Measurements from ENCODE around the gene LMBR1.
"Not testable (repeated sequence)": the region's sequence is repeated elsewhere in the genome, so short reads cannot be mapped to it uniquely, and the experiment has no call there.

Gene LMBR1

DNA sequence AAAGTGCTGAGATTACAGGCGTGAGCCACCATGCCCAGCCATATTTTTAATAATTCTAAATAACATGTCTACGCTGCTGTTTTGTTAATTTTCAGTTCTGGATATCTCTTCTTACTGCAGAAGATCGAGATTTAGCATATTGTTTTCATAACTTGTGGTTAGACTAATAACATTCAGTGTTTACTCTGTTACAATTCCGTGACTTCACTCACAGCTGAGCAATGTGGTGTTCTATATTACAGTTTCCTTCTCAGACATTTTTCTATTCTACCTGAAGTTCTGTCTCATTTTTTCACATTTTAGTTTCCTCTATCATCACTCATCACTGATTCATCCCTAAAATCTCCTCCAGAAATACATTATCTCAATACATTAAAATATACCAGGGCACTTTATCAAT is 241.5 kb downstream of the LMBR1 start:
- no peak for DNase-seq

DNA sequence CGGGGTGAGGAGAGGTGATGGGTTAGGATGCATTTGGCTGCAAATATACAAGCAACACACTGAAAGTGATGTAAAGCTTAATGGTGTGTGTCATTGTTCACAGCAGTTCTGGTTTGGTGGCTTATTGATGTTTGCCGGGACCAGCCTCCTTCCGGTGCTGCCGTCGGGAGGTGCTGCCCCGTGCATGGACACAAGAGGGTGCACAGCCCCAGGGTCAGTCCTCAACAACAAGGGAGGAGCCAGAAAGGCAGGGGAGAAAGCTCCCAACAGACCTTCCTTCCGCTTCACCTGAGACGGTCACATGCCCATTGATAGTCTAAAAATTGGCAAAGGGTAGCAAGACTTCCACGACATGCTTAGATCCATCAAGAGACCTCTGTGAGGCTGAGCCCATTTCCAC is 242.9 kb downstream of the LMBR1 start:
- no peak for DNase-seq

DNA sequence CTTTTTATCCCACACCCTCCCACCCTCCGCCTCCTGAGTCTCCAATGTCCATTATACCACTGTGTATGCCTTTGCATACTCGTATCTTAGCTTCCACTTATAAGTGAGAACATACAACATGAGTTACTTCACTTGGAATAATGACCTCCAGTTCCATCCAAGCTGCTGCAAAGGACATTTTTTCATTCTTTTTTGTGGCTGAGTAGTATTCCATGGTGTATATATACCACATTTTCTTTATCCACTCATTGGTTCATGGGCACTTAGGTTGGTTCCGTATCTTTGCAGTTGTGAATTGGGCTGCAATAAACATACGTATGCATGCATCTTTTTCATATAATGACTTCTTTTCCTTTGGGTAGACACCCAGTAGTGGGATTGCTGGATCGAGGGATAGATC is 245.7 kb downstream of the LMBR1 start:
- not testable (repeated sequence) for DNase-seq

DNA sequence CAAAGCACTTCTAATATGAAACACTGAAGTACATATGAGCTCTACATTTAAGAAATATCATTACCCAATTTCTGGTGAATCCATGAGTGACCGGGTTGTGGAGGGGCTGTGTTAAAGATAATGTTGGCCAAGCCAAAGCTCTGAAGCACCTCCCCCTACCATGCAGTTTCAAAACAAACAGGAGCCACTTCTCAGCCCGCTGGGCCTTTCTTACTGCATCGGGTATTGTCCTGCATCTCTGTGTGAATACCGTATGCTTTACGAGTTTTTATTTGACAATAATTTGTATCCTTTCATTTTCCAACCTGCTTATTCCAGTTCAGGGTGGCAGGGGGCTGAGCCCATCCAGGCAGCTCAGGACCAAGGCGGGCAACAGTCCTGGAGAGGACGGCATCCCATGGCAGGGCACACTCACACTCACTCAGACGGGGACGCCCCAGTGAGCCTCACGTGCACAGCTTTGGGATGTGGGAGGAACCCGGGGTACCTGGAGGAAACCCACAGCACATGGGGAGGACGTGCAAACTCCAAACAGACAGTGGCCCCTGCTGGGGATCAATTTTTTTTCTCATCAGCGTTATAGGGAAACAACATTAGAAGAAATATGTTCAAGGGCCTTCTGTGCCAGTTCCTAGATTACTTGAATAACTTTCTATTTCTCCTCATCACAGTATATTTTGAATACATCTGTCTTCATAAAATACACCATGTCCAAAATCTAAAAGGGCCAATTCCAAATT is 250.5 kb downstream of the LMBR1 start:
- DNase-seq, result no peak

DNA sequence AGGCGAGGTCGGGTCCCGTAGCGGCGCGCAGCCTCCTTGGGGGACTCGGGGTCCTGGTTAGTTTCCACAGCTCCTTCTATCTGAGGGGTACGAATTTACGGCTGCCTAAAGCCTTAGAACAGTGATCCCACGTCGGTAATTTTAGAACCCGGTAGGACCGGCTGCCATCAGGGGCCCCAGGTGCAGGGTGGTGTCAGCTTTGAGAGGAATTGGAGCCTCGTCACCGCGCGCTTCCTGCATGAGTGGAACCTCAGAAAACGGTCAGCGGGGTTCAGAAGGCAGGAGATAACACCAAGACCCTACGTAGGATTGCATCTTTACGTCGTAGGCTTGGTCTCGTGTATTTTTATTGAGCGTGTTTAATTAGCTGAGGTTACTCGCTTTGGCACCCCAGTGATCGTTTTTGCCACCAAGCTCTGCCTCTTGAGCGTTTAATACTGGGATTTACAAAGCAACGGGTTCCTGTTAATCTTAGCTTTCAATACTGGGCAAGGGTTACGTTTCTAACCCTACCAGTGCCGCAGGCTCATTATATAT is 252.0 kb downstream of the LMBR1 start:
- DNase-seq, result peak; percentile 34

DNA sequence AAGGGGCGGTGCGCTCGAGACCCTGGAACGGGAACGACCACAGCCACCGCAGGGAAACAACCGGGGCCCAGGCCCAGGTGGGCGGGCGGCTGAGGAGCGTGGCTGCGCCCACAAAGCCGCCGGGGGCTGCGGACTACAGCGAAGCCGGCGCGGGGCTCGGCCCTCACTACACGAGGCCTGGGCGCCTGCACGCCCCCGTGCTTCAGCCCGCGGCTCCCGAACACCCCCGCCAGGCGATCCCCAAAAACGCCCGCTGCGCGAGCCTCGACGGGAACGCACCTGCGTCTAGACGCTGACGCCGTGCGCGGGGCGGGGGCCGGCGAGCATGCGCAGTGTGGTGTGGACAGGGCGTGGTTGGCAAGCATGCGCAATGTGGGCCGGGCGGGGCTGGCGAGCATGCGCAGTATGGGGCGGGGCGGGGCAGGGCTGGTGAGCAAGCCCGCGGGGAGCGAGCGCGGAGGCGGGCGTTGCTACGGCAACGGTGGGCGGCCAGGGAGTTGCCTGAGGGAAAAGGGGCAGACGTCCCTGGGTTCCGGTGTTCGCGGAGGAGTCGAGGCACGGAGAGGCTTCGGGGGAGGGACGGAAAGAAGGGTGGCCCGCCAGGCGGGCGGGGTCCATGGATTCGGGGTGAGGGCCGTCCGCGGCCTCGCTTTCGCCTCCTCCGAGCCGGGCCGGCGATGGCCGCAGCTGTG is 252.6 kb downstream of the LMBR1 start, which contains the start of gene RNF32:
Gene RNF32, plus strand, starts transcription at position 518 of the 692 bp plus-strand sequence. CDS start 3,104 bp downstream, outside the sequence.
- peak; percentile 90 for DNase-seq

DNA sequence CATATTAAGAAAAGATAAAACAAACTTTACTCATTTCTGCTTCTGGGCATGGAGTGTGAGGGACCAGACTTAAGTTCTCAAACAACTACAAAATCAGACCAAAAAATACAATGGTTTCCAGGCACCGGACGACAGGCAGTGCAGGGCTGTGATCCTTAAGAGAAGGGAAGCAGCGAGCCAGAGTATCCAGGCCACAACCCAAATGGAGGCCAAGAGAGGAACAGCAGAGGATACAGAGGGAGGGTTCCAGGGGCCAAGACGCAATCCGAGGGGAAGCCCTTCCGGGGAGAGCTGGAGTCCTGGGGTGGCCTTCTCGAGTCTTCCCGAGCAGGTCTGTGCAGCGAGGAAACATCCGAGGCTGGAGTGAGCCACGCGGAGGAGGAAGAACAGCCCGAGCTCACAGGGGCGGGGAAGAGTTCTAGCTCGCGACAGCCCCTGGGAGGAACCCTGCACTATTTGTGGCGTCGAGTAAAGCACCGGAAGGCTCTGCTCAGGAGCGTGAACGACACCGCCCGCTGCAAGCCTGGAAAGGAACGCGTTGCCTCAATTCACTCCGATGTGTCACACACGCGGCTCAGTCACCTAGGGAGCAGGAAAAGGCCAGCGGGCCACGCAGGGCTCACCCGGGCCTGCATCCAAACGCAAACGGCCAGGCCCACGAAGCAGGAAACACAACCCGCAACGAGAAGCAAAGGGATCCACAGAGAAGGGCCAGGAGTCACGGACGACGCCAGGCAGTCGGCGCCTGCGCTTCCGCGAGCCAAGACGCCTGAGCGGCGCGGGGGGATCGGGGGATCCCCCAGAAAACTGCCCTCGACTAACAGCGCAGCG is 253.3 kb downstream of the LMBR1 start:
- no peak for DNase-seq

DNA sequence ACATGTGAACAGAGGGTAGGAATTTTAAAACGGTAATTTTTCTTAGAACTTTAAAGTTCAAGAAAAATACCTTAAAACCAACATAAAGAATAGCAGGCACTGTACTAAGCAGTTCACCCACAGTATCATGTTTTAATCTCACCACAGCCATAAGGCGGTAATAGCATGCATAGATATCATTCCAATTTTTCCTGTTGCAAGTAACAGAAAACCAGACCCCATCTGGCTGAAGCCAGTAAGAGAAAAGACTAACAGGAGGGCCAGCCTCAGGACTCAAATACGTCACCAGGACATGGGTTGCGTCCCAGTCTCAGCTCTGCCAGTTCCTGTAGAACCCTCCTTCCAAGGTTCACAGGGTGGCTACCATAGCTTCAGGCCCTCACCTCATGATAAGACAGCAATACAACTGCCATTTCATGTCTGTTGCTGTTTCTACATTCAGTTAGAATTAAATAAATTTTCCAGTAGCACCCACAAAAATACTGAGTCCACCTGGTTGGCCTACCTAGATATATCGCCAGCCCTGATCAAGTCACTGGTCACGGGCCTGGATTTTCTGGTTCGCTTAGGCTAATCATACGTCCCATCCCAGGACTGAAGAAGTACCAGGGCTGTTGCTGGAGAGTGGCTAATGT is 254.4 kb downstream of the LMBR1 start:
- DNase-seq, result no peak

DNA sequence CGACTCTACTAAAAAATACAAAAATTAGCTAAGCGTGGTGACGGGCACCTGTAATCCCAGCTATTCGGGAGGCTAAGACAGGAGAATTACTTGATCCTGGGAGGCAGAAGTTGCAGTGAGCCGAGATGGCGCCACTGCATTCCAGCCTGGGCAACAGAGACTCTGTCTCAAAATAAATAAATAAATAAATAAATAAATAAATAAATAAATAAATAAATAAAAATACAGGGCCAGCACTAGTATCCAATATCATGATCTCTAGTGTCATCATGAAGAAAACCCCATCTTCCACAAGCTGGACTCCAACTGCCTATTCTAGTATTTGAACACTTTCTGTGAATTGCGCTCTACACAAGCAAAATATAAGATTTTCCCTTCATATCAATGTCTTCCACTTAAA is 255.9 kb downstream of the LMBR1 start:
- not testable (repeated sequence) for DNase-seq

DNA sequence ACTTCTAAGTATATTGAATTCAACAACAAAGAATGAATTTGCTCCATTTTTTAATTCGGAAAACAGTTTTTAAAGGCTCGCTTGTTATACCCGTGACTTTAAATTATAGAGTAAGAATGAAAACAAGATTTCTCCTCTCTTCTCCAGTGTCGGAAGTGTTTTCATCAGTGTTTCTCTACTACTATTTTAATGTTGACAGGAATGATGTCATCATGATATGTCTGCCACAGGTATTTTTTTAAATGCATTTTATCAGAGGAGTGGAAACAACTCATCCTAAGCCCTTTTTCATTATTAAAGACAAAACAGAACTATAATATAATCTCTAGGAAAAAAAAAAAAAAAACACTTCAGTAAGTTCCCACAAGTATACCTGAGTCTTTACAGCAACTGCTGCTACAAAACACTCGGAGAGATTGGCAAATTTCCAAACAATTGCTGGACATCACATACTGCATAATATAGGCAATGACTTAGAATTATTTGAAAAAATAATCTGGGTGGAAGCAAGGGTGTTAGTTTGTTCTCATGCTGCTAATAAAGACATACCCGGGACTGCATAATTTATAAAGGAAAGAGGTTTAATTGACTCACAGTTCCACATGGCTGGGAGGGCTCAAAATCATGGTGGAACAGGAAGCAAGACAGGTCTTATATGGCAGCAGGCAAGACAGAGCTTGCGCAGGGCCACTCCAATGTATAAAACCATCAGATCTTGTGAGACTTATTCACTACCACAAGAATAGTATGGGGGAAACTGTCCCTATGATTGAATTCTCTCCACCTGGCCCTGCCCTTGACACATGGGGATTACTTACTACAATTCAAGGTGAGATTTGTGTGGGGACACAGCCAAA is 257.2 kb downstream of the LMBR1 start:
- no peak for DNase-seq

DNA sequence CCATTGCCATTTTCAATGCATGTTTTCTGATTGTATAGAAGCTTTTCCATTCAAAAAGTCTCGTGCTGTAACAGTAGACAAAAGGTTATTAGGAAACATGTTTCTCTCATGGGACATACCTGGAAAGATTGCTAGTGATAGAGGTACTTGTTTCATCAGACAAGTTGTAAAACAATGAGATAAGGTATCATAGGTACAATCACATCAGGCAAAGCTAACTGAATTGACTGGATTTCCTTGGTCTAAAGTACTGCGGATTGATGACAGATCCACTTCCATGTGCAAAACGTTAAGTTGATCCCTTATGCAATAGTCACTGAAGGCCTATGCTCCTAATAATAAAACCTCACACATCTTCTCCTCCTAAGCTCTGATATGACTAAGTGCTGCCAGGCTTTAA is 258.9 kb downstream of the LMBR1 start:
- DNase-seq, result no peak

DNA sequence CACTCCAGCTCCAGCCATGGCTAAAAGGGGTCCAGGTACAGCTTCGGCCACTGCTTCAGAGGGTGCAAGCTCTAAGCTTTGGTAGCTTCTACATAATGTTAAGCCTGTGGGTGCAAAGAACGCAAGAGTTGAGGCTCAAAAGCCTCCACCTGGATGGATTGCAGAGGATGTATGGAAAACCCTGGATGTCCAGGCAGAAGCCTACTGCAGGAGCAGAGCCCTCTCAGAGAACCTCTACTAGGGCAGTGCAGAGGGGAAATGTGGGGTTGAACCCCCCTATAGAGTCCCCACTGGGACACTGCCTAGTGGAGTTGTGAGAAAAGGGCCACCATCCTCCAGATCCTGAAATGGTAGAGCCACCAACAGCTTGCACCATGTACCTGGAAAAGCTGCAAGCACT is 263.1 kb downstream of the LMBR1 start:
- no peak for DNase-seq

DNA sequence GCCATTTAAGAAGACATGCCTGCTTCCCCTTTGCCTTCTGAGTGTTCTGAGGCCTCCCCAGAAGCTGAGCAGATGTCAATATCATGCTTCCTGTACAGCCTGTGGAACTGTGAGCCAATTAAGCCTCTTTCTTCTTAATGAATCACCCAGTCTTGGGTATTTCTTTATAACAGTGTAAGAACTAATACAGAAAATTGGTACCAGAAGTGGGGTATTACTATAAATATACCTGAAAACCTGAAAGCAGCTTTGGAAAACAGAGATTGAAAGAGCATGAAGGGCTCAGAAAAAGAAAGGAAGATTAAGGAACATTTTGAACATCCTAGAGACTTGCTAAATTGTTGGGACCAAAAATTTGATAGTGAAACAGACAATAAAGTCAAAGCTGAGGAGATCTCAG is 264.4 kb downstream of the LMBR1 start:
- DNase-seq, result no peak

Data from midbrain (tissue), 1 donor.